GOT3 (cell line): Measurements from ENCODE around the gene DCLK1.

Experiments
- DNase-seq: peaks from one replicate; lab custom pipeline; 2025; ENCODE audit warnings: mixed read lengths; lab: John Stamatoyannopoulos, UW

The DCLK1 gene

GRCh38 chr13:36038785-36039555, 92.2 kb downstream of the DCLK1 start:
- DNase-seq, result no peak

GRCh38 chr13:36033035-36033434, 98.1 kb downstream of the DCLK1 start:
- no peak for DNase-seq

GRCh38 chr13:36031490-36031889, 99.7 kb downstream of the DCLK1 start:
- DNase-seq, result no peak

- DNase-seq, result no peak
Measured at GRCh38 chr13:36030670-36031331, 100.4 kb downstream of the DCLK1 start.

- no peak for DNase-seq
Measured at GRCh38 chr13:36029166-36029565, 102.0 kb downstream of the DCLK1 start.

GRCh38 chr13:36028359-36029025, 102.7 kb downstream of the DCLK1 start:
- no peak for DNase-seq

GRCh38 chr13:36026531-36026930, 104.7 kb downstream of the DCLK1 start:
- DNase-seq, result no peak

- DNase-seq, result no peak
Measured at GRCh38 chr13:36014763-36015162, 116.4 kb downstream of the DCLK1 start.

- no peak for DNase-seq
Measured at GRCh38 chr13:36006894-36007675, 124.1 kb downstream of the DCLK1 start.

- no peak for DNase-seq
Measured at GRCh38 chr13:36006347-36006746, 124.8 kb downstream of the DCLK1 start.

- no peak for DNase-seq
Measured at GRCh38 chr13:36001561-36001960, 129.6 kb downstream of the DCLK1 start.

GRCh38 chr13:36000028-36000427, 131.2 kb downstream of the DCLK1 start:
- DNase-seq, result no peak

- no peak for DNase-seq
Measured at GRCh38 chr13:35996360-35996759, 134.8 kb downstream of the DCLK1 start.

- no peak for DNase-seq
Measured at GRCh38 chr13:35995136-35995535, 136.0 kb downstream of the DCLK1 start.

- peak; percentile 17 for DNase-seq
Measured at GRCh38 chr13:35994131-35994966, 136.8 kb downstream of the DCLK1 start.

GRCh38 chr13:35993686-35994085, 137.5 kb downstream of the DCLK1 start:
- no peak for DNase-seq

GRCh38 chr13:35992964-35993363, 138.2 kb downstream of the DCLK1 start:
- DNase-seq, result no peak

- no peak for DNase-seq
Measured at GRCh38 chr13:35990196-35990595, 141.0 kb downstream of the DCLK1 start.

GRCh38 chr13:35988648-35989081, 142.5 kb downstream of the DCLK1 start:
- no peak for DNase-seq

GRCh38 chr13:35987572-35988513, 143.3 kb downstream of the DCLK1 start:
- no peak for DNase-seq
